ENCODE measurements around the gene CPNE5. TPM values are rescaled to one million over a fixed set of nuclear protein-coding genes. Genes with fewer than 3 reads are reported as not detected.

The CPNE5 gene
- polyA plus RNA-seq, 4 donors, result 2.0 to 10.8 (median 4.1) TPM

- whole genome bisulfite sequencing, 3 donors, result 88 to 95% (median 93%) methylated on average over 12 of the region's 12 CpGs
Observed at GRCh38 chr6:36745283-36745682, 94.0 kb downstream of the CPNE5 start.

GRCh38 chr6:36744304-36744673, 95.0 kb downstream of the CPNE5 start:
- no peak overlapping the region for H3K4me3 ChIP-seq (ENCODE audit: low read depth in 1 of 3, low read length in 3 of 3)
- H3K27ac ChIP-seq (ENCODE audit: low read depth in 1 of 3, low read length in 2 of 3), result peak overlapping the region in 1 of 3 donors; percentile 71
- H3K9me3 ChIP-seq (ENCODE audit: control insufficient read depth in 2 of 2, insufficient read depth in 1 of 2, low read depth in 1 of 2, low read length in 1 of 2), result peaks cover 0 to 11% of the 10 kb centered on the region in 2 donors
- no peak for FAIRE-seq
- no peaks in the 10 kb centered on the region for H3K27me3 ChIP-seq (ENCODE audit: control insufficient read depth in 3 of 3, insufficient read depth in 3 of 3, low read length in 3 of 3)
- no peaks in the 10 kb centered on the region for H3K36me3 ChIP-seq (ENCODE audit: control insufficient read depth in 3 of 3, insufficient read depth in 2 of 3, low read depth in 1 of 3, low read length in 3 of 3)
- peaks cover 0 to 37% (median 6%) of the 10 kb centered on the region in 3 donors for H3K4me1 ChIP-seq (ENCODE audit: control insufficient read depth in 3 of 3, insufficient read depth in 2 of 3, low read depth in 1 of 3, low read length in 2 of 3)
- 0 to 50% (median 30%) methylated on average over 1 to 2 of the region's 2 CpGs for WGBS, 3 donors
- peak; percentile 40 to 61 for DNase-seq

More at GRCh38 chr6:36745283-36745682, 94.0 kb downstream of the CPNE5 start:
- H3K4me1 ChIP-seq (ENCODE audit: control insufficient read depth in 3 of 3, insufficient read depth in 2 of 3, low read depth in 1 of 3, low read length in 2 of 3), result peaks cover 0 to 37% (median 6%) of the 10 kb centered on the region in 3 donors
- H3K9me3 ChIP-seq (ENCODE audit: control insufficient read depth in 2 of 2, insufficient read depth in 1 of 2, low read depth in 1 of 2, low read length in 1 of 2), result peaks cover 0 to 17% of the 10 kb centered on the region in 2 donors
- no peaks in the 10 kb centered on the region for H3K27me3 ChIP-seq (ENCODE audit: control insufficient read depth in 3 of 3, insufficient read depth in 3 of 3, low read length in 3 of 3)
- no peak overlapping the region for H3K27ac ChIP-seq (ENCODE audit: low read depth in 1 of 3, low read length in 2 of 3)
- FAIRE-seq (no peak), DNase-seq (no peak)
- H3K36me3 ChIP-seq (ENCODE audit: control insufficient read depth in 3 of 3, insufficient read depth in 2 of 3, low read depth in 1 of 3, low read length in 3 of 3), result no peaks in the 10 kb centered on the region
- no peak overlapping the region for H3K4me3 ChIP-seq (ENCODE audit: low read depth in 1 of 3, low read length in 3 of 3)

- FAIRE-seq (no peak), DNase-seq (peak; percentile 81 to 92)
- peak overlapping the region in 1 of 3 donors; percentile 71 for H3K27ac ChIP-seq (ENCODE audit: low read depth in 1 of 3, low read length in 2 of 3)
- WGBS, 3 donors, result 33 to 62% (median 47%) methylated on average over 24 of the region's 24 CpGs
- H3K36me3 ChIP-seq (ENCODE audit: control insufficient read depth in 3 of 3, insufficient read depth in 2 of 3, low read depth in 1 of 3, low read length in 3 of 3), result no peaks in the 10 kb centered on the region
- H3K4me3 ChIP-seq (ENCODE audit: low read depth in 1 of 3, low read length in 3 of 3), result no peak overlapping the region
- peaks cover 0 to 37% (median 6%) of the 10 kb centered on the region in 3 donors for H3K4me1 ChIP-seq (ENCODE audit: control insufficient read depth in 3 of 3, insufficient read depth in 2 of 3, low read depth in 1 of 3, low read length in 2 of 3)
- no peaks in the 10 kb centered on the region for H3K27me3 ChIP-seq (ENCODE audit: control insufficient read depth in 3 of 3, insufficient read depth in 3 of 3, low read length in 3 of 3)
- H3K9me3 ChIP-seq (ENCODE audit: control insufficient read depth in 2 of 2, insufficient read depth in 1 of 2, low read depth in 1 of 2, low read length in 1 of 2), result peaks cover 0 to 7% of the 10 kb centered on the region in 2 donors
Observed at GRCh38 chr6:36743538-36744303, 95.5 kb downstream of the CPNE5 start.

DNA sequence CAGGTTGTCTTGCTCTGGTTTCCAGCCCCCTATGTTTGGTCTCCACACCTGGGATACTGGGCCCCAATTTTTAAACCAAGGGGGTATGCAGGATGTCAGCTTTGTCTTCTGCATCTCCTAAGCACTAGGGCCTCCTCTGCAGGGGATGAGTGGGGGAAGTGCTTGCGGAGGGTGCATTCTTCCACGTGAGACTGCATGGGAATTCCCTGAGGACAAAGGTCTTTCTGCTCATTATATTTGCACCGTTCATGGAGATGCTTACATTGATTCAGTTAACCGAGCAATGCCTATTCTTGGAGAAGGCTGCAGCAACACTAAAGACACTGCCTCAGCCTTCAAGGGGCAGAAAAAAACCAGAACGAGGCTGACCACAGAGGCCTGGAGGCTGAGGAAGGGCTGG, 96.2 kb downstream of the CPNE5 start:
- peak overlapping the region in 2 of 3 donors; percentile 10 to 71 for H3K27ac ChIP-seq (ENCODE audit: low read depth in 1 of 3, low read length in 2 of 3)
- no peak for FAIRE-seq

DNA sequence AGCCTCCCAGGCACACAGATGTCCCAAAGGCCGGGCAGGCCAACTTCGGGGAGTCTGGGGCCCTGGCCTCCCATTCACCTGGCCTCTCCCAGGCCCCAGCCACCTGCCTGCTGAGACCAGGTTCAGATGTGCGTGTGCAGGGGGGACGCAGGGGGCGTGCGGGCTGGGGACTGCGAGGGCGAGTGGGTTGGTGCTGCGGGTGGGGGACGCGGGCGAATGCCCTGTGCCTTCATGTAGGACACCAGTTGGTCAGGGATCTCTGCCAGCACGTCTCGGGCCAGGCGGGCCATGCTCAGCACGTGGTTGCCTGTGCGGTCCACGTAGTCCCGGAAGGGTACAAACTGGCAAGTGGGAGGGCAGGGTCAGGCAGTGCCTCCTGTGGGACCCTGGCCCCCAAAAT, 97.1 kb downstream of the CPNE5 start:
- no peaks in the 10 kb centered on the region for H3K9me3 ChIP-seq (ENCODE audit: control insufficient read depth in 2 of 2, insufficient read depth in 1 of 2, low read depth in 1 of 2, low read length in 1 of 2)

More for the DNA sequence above, 96.2 kb downstream of the CPNE5 start:
- WGBS, 3 donors, result 25 to 44% (median 28%) methylated on average over 5 of the region's 5 CpGs
- H3K27me3 ChIP-seq (ENCODE audit: control insufficient read depth in 3 of 3, insufficient read depth in 3 of 3, low read length in 3 of 3), result no peaks in the 10 kb centered on the region
- no peaks in the 10 kb centered on the region for H3K36me3 ChIP-seq (ENCODE audit: control insufficient read depth in 3 of 3, insufficient read depth in 2 of 3, low read depth in 1 of 3, low read length in 3 of 3)
- peaks cover 0 to 37% (median 6%) of the 10 kb centered on the region in 3 donors for H3K4me1 ChIP-seq (ENCODE audit: control insufficient read depth in 3 of 3, insufficient read depth in 2 of 3, low read depth in 1 of 3, low read length in 2 of 3)
- peak; percentile 64 to 83 for DNase-seq
- peaks cover 0 to under 1% of the 10 kb centered on the region in 2 donors for H3K9me3 ChIP-seq (ENCODE audit: control insufficient read depth in 2 of 2, insufficient read depth in 1 of 2, low read depth in 1 of 2, low read length in 1 of 2)
- H3K4me3 ChIP-seq (ENCODE audit: low read depth in 1 of 3, low read length in 3 of 3), result no peak overlapping the region

GRCh38 chr6:36740818-36741179, 98.4 kb downstream of the CPNE5 start:
- DNase-seq (no peak), FAIRE-seq (no peak)
- Histone ChIP-seq H3K9me3 (ENCODE audit: control insufficient read depth in 2 of 2, insufficient read depth in 1 of 2, low read depth in 1 of 2, low read length in 1 of 2) (no peaks in the 10 kb centered on the region), H3K27me3 (ENCODE audit: control insufficient read depth in 3 of 3, insufficient read depth in 3 of 3, low read length in 3 of 3) (no peaks in the 10 kb centered on the region), H3K36me3 (ENCODE audit: control insufficient read depth in 3 of 3, insufficient read depth in 2 of 3, low read depth in 1 of 3, low read length in 3 of 3) (no peaks in the 10 kb centered on the region), H3K27ac (ENCODE audit: low read depth in 1 of 3, low read length in 2 of 3) (no peak overlapping the region), H3K4me1 (ENCODE audit: control insufficient read depth in 3 of 3, insufficient read depth in 2 of 3, low read depth in 1 of 3, low read length in 2 of 3) (peaks cover 0 to 40% (median 6%) of the 10 kb centered on the region in 3 donors), H3K4me3 (ENCODE audit: low read depth in 1 of 3, low read length in 3 of 3) (no peak overlapping the region)
- WGBS, 3 donors, result 92 to 96% (median 93%) methylated on average over 11 of the region's 11 CpGs

More for the DNA sequence above, 97.1 kb downstream of the CPNE5 start:
- DNase-seq, result no peak
- Histone ChIP-seq H3K27ac (ENCODE audit: low read depth in 1 of 3, low read length in 2 of 3) (no peak overlapping the region), H3K4me1 (ENCODE audit: control insufficient read depth in 3 of 3, insufficient read depth in 2 of 3, low read depth in 1 of 3, low read length in 2 of 3) (peaks cover 0 to 37% (median 6%) of the 10 kb centered on the region in 3 donors), H3K27me3 (ENCODE audit: control insufficient read depth in 3 of 3, insufficient read depth in 3 of 3, low read length in 3 of 3) (no peaks in the 10 kb centered on the region), H3K36me3 (ENCODE audit: control insufficient read depth in 3 of 3, insufficient read depth in 2 of 3, low read depth in 1 of 3, low read length in 3 of 3) (no peaks in the 10 kb centered on the region), H3K4me3 (ENCODE audit: low read depth in 1 of 3, low read length in 3 of 3) (no peak overlapping the region)
- no peak for FAIRE-seq
- WGBS, 3 donors, result 92 to 94% (median 94%) methylated on average over 19 of the region's 19 CpGs

DNA sequence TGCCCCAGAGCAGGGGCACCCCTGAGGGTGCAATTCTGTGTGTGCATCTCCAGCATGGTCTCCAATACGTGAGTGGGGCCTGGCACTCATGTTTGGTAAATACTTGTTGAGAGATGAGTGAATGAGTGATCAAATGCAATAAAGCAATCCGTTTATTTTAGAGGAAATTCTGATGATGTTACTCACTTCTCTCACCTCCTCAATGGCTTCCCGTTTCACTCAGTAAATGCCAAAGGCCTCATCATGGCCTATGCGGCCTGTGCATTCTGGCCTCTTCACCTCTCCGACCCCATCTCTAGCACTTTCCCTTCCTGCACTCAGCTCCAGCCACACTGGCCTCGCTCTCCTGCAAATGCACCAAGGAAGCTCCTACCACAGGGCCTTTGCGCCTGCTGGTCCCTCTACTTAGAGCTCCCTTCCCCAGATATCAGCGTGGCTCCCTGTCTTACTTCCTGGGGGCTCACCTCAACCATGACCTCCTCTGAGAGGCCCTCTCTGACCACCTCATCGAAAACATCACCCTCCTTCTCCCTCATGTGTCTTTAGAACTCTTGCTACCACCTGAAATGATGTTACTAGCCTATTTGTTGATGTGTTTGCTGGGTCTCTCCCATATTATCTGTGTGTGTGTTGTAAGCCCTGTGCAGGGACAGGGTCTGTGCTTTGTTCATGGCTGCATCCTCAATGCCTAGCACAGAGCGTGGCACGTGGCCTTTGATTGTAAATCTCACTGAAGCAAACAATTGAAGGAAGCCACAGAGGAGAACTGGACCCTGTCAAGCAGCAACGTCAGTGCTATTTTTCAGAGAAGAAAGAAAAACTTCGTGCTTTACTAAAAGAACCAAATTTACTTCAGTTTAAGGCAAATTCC, 99.1 kb downstream of the CPNE5 start:
- Histone ChIP-seq H3K9me3 (ENCODE audit: control insufficient read depth in 2 of 2, insufficient read depth in 1 of 2, low read depth in 1 of 2, low read length in 1 of 2) (no peaks in the 10 kb centered on the region), H3K4me3 (ENCODE audit: low read depth in 1 of 3, low read length in 3 of 3) (no peak overlapping the region), H3K36me3 (ENCODE audit: control insufficient read depth in 3 of 3, insufficient read depth in 2 of 3, low read depth in 1 of 3, low read length in 3 of 3) (no peaks in the 10 kb centered on the region), H3K27ac (ENCODE audit: low read depth in 1 of 3, low read length in 2 of 3) (no peak overlapping the region), H3K4me1 (ENCODE audit: control insufficient read depth in 3 of 3, insufficient read depth in 2 of 3, low read depth in 1 of 3, low read length in 2 of 3) (peaks cover 0 to 45% (median 6%) of the 10 kb centered on the region in 3 donors), H3K27me3 (ENCODE audit: control insufficient read depth in 3 of 3, insufficient read depth in 3 of 3, low read length in 3 of 3) (peaks cover 0 to 3% (median 0%) of the 10 kb centered on the region in 3 donors)
- 76 to 84% (median 77%) methylated on average over 13 of the region's 13 CpGs for WGBS, 3 donors
- DNase-seq (no peak), FAIRE-seq (no peak)

GRCh38 chr6:36738108-36738507, 101.1 kb downstream of the CPNE5 start:
- H3K4me3 ChIP-seq (ENCODE audit: low read depth in 1 of 3, low read length in 3 of 3), result no peak overlapping the region
- FAIRE-seq (no peak), DNase-seq (no peak)
- H3K27ac ChIP-seq (ENCODE audit: low read depth in 1 of 3, low read length in 2 of 3), result no peak overlapping the region
- H3K4me1 ChIP-seq (ENCODE audit: control insufficient read depth in 3 of 3, insufficient read depth in 2 of 3, low read depth in 1 of 3, low read length in 2 of 3), result peaks cover 0 to 33% (median 2%) of the 10 kb centered on the region in 3 donors
- H3K27me3 ChIP-seq (ENCODE audit: control insufficient read depth in 3 of 3, insufficient read depth in 3 of 3, low read length in 3 of 3), result peaks cover 0 to 3% (median 0%) of the 10 kb centered on the region in 3 donors
- no peaks in the 10 kb centered on the region for H3K9me3 ChIP-seq (ENCODE audit: control insufficient read depth in 2 of 2, insufficient read depth in 1 of 2, low read depth in 1 of 2, low read length in 1 of 2)
- H3K36me3 ChIP-seq (ENCODE audit: control insufficient read depth in 3 of 3, insufficient read depth in 2 of 3, low read depth in 1 of 3, low read length in 3 of 3), result no peaks in the 10 kb centered on the region
- 91 to 98% (median 93%) methylated on average over 1 of the region's 1 CpG for WGBS, 3 donors

All from small intestine (tissue), 7 donors.